Tibial nerve (tissue), 4 donors: ENCODE results near the gene CA5A. TPM values are rescaled to one million over a fixed set of nuclear protein-coding genes. Genes with fewer than 3 reads are reported as not detected.
"Not testable (repeated sequence)": the region's sequence is repeated elsewhere in the genome, so short reads cannot be mapped to it uniquely, and the experiment has no call there.

Experiments used
- DNase-seq, 2 donors: peaks; one replicate each; pipeline ENCODE4 v3.0.0-alpha.2; 2019; ENCODE audit warnings: low spot score in 2 of 2
- H3K27ac ChIP-seq, 4 donors: fragments of 200-600 bp; sonication (generic) in 3 of 4; one replicate each; pipeline ENCODE4 v1.5.1; 2017 to 2019; ENCODE audit warnings: mild to moderate bottlenecking in 1 of 4
- H3K27me3 ChIP-seq, 2 donors: fragments of 200-600 bp; sonication (generic) in 1 of 2; one replicate each; pipeline versions ENCODE4 v1.5.1 to v1.6.0; 2017 to 2019
- H3K36me3 ChIP-seq, 3 donors: fragments of 200-600 bp; sonication (generic); one replicate each; pipeline ENCODE4 v1.5.1; 2018 to 2019
- H3K4me1 ChIP-seq, 4 donors: fragments of 200-600 bp; sonication (generic) in 3 of 4; one replicate each; pipeline ENCODE4 v1.5.1; 2017 to 2019
- H3K4me3 ChIP-seq, 4 donors: fragments of 200-600 bp; sonication (generic) in 3 of 4; one replicate each; pipeline ENCODE4 v1.5.1; 2017 to 2019; ENCODE audit warnings: mild to moderate bottlenecking in 1 of 4, moderate library complexity in 1 of 4
- H3K9me3 ChIP-seq, 4 donors: fragments of 200-600 bp; sonication (generic) in 3 of 4; one replicate each; pipeline ENCODE4 v1.5.1; 2017 to 2019
- CTCF ChIP-seq, 5 experiments: fragments of 200-600 bp in 3 of 5; fragments of 450-650 bp in 2 of 5; sonication (generic) in 3 of 5; IDR thresholded peaks; one replicate each; pipeline ENCODE4 v1.5.1; 2016 to 2019; ENCODE audit warnings: antibody characterized with exemption in 5 of 5, mild to moderate bottlenecking in 3 of 5, moderate library complexity in 2 of 5
- EP300 ChIP-seq, 2 donors: sonication (generic); formaldehyde crosslinking; IDR thresholded peaks; one replicate each; pipeline ENCODE4 v1.6.1; 2017; ENCODE audit warnings: antibody characterized with exemption in 2 of 2, mild to moderate bottlenecking in 1 of 2
- POLR2A ChIP-seq, 2 donors: fragments of 450-650 bp; IDR thresholded peaks; one replicate each; pipeline ENCODE4 v1.6.1; 2017; ENCODE audit warnings: antibody characterized with exemption in 2 of 2, mild to moderate bottlenecking in 2 of 2, moderate library complexity in 2 of 2
- WGBS, 2 donors: methylation state at CpG; one replicate each; pipeline ENCODE4 v1.1.5; 2018; 5-methylcytosine and 5-hydroxymethylcytosine counted together
- total RNA-seq, 4 donors: library from RNA; depleted of rRNA; stranded (reverse); fragments of >200 nt; gene quantifications; one replicate each; pipeline ENCODE4 v1.1.0, GENCODE V29; 2016

CA5A gene
- total RNA-seq, 4 donors from 2014 or later = not detected

- DNase-seq = no peak
- TF ChIP-seq CTCF (IDR thresholded peaks at IDR 0.05) (no peak), EP300 (IDR thresholded peaks at IDR 0.05) (no peak), POLR2A (IDR thresholded peaks at IDR 0.05) (no peak)
- H3K4me3 ChIP-seq = no peak overlapping the region
- H3K4me1 ChIP-seq = no peaks in the 10 kb centered on the region
- peak overlapping the region in 1 of 4 donors; percentile 59 for H3K27ac ChIP-seq
- no peaks in the 10 kb centered on the region for H3K9me3 ChIP-seq
- WGBS, 2 donors = 67 to 72% methylated on average over 10 of the region's 10 CpGs
- H3K36me3 ChIP-seq = no peaks in the 10 kb centered on the region
- H3K27me3 ChIP-seq = peaks cover 0 to 7% of the 10 kb centered on the region in 2 donors
These were observed 40.6 kb downstream of the CA5A start for GRCh38 chr16:87895641-87896141.

GRCh38 chr16:87894005-87894404 is 42.3 kb downstream of the CA5A start:
- not testable (repeated sequence) for DNase-seq, H3K4me1 ChIP-seq, H3K36me3 ChIP-seq, H3K4me3 ChIP-seq, H3K9me3 ChIP-seq, H3K27me3 ChIP-seq, H3K27ac ChIP-seq
- WGBS, 2 donors = 54 to 60% methylated on average over 4 of the region's 4 CpGs

- Histone ChIP-seq H3K9me3 (peaks cover 0 to 9% (median 0%) of the 10 kb centered on the region in 4 donors), H3K36me3 (no peaks in the 10 kb centered on the region), H3K27ac (no peak overlapping the region), H3K4me1 (no peaks in the 10 kb centered on the region), H3K27me3 (no peaks in the 10 kb centered on the region), H3K4me3 (no peak overlapping the region)
- 89 to 90% methylated on average over 21 of the region's 21 CpGs for WGBS, 2 donors
- no peak for DNase-seq
- no peak for TF ChIP-seq CTCF (IDR thresholded peaks at IDR 0.05)
- TF ChIP-seq EP300 (IDR thresholded peaks at IDR 0.05) = no peak
- TF ChIP-seq POLR2A (IDR thresholded peaks at IDR 0.05) = no peak
These were observed 44.6 kb downstream of the CA5A start for GRCh38 chr16:87891764-87892163.

GRCh38 chr16:87889762-87890161 is 46.6 kb downstream of the CA5A start:
- WGBS, 2 donors = 89 to 92% methylated on average over 10 of the region's 10 CpGs
- not testable (repeated sequence) for H3K27me3 ChIP-seq, H3K4me3 ChIP-seq, H3K36me3 ChIP-seq, H3K27ac ChIP-seq, H3K4me1 ChIP-seq, DNase-seq, H3K9me3 ChIP-seq

- H3K27ac ChIP-seq = not testable (repeated sequence)
These were observed 48.0 kb downstream of the CA5A start for GRCh38 chr16:87888346-87888745.

GRCh38 chr16:87887931-87888330 is 48.4 kb downstream of the CA5A start:
- not testable (repeated sequence) for H3K36me3 ChIP-seq, H3K4me3 ChIP-seq, H3K9me3 ChIP-seq, H3K4me1 ChIP-seq, H3K27me3 ChIP-seq, H3K27ac ChIP-seq, DNase-seq
- peak in 1 of 2 donors; percentile 39 for TF ChIP-seq EP300 (IDR thresholded peaks at IDR 0.05)
- 65 to 72% methylated on average over 8 of the region's 8 CpGs for WGBS, 2 donors

More at GRCh38 chr16:87888346-87888745, 48.0 kb downstream of the CA5A start:
- not testable (repeated sequence) for H3K4me1 ChIP-seq, H3K36me3 ChIP-seq, H3K9me3 ChIP-seq, DNase-seq, H3K27me3 ChIP-seq, H3K4me3 ChIP-seq
- 83 to 93% methylated on average over 7 of the region's 7 CpGs for WGBS, 2 donors

GRCh38 chr16:87885371-87885967 is 50.9 kb downstream of the CA5A start:
- WGBS, 2 donors = 59 to 69% methylated on average over 8 of the region's 8 CpGs
- H3K36me3 ChIP-seq, H3K27ac ChIP-seq, H3K4me3 ChIP-seq, DNase-seq, H3K9me3 ChIP-seq, H3K4me1 ChIP-seq: not testable (repeated sequence)
- peaks cover 0 to 27% of the 10 kb centered on the region in 2 donors for H3K27me3 ChIP-seq
